ENCODE results near the gene ABHD2.

DNA sequence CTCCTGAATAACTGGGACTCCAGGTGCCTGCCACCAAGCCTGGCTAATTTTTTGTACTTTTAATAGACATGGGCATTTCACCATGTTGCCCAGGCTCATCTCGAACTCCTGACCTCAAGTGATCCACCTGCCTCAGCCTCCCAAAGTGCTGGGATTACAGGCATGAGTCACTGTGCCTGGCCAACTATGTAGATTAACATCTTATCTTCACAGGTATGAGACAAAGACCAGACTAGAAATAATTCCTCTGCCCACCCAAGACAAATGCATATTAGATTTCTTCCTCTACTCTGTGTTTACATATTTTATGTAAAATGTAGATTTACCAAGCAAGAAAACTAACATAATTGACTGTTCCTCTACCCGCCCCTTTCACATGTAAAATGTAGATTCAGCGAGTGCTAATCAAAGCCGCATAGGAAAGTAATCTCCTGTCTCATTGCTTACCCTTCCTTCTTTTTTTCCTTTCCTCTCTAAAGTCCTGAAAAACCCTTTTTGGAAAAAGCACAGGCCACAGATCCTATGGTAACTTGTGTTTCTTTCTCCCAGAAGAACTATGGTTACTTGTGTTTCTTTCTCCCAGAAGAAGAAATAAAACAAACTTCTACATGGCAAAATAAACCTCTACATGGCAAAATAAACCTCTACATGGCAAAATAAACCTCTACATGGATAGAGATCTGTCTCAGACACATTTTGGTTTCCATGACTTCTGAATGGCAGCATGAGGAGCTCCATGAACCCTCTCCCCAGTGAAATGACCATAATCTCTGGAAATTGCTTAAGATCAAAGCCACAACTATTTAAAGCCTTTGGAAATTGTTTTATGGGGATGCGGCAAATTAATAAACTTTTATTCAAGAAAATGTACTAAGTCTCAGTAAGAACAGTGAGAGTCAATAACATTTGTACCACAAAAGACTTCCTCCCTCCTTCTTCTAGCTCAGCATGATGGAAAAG is 9.1 kb upstream of the ABHD2 start:
- TF ChIP-seq, protein P1, sequence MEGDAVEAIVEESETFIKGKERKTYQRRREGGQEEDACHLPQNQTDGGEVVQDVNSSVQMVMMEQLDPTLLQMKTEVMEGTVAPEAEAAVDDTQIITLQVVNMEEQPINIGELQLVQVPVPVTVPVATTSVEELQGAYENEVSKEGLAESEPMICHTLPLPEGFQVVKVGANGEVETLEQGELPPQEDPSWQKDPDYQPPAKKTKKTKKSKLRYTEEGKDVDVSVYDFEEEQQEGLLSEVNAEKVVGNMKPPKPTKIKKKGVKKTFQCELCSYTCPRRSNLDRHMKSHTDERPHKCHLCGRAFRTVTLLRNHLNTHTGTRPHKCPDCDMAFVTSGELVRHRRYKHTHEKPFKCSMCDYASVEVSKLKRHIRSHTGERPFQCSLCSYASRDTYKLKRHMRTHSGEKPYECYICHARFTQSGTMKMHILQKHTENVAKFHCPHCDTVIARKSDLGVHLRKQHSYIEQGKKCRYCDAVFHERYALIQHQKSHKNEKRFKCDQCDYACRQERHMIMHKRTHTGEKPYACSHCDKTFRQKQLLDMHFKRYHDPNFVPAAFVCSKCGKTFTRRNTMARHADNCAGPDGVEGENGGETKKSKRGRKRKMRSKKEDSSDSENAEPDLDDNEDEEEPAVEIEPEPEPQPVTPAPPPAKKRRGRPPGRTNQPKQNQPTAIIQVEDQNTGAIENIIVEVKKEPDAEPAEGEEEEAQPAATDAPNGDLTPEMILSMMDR (IDR thresholded peaks at IDR 0.05; ENCODE audit: low read length) = no peak
- no peak for TF ChIP-seq EZH2 (IDR thresholded peaks at IDR 0.05; ENCODE audit: borderline replicate concordance, low read length)

All from OCI-LY1 (cell line).